Activated CD4-positive, alpha-beta T cell treated with anti-CD3 and anti-CD28 coated beads, Interleukin-2, amount 50 U/mL, for 48 hours (primary cell): ENCODE data around the gene ATXN7L1.
A peak's percentile ranks its signal among the peaks of the same experiment; 100 is the strongest.
"Not testable (repeated sequence)": the region's sequence is repeated elsewhere in the genome, so short reads cannot be mapped to it uniquely, and the experiment has no call there.

ENCODE experiments used
- DNase-seq, 2 experiments: peaks; one replicate each; pipeline ENCODE4 v3.0.0-alpha.2; 2020

ATXN7L1 gene

GRCh38 chr7:105602325-105603305 is 273.8 kb downstream of the ATXN7L1 start:
- no peak for DNase-seq

GRCh38 chr7:105600720-105601550 is 275.5 kb downstream of the ATXN7L1 start:
- DNase-seq = no peak

- no peak for DNase-seq
Observed at GRCh38 chr7:105599551-105599950, 276.8 kb downstream of the ATXN7L1 start.

- not testable (repeated sequence) for DNase-seq
Observed at GRCh38 chr7:105599080-105599479, 277.3 kb downstream of the ATXN7L1 start.

- no peak for DNase-seq
Observed at GRCh38 chr7:105596866-105597265, 279.5 kb downstream of the ATXN7L1 start.

- DNase-seq = no peak
Observed at GRCh38 chr7:105594034-105594433, 282.4 kb downstream of the ATXN7L1 start.

- no peak for DNase-seq
Observed at GRCh38 chr7:105591522-105591921, 284.9 kb downstream of the ATXN7L1 start.

- no peak for DNase-seq
Observed at GRCh38 chr7:105590793-105591192, 285.6 kb downstream of the ATXN7L1 start.

GRCh38 chr7:105589356-105590077 is 286.9 kb downstream of the ATXN7L1 start:
- peak; percentile 58 to 64 for DNase-seq

GRCh38 chr7:105587909-105588635 is 288.3 kb downstream of the ATXN7L1 start:
- peak in 1 of 2 experiments; percentile 10 for DNase-seq

GRCh38 chr7:105585850-105586500 is 290.4 kb downstream of the ATXN7L1 start:
- DNase-seq = no peak

- no peak for DNase-seq
Observed at GRCh38 chr7:105584165-105584564, 292.2 kb downstream of the ATXN7L1 start.

GRCh38 chr7:105583061-105583460 is 293.3 kb downstream of the ATXN7L1 start:
- no peak for DNase-seq

GRCh38 chr7:105581066-105581811 is 295.2 kb downstream of the ATXN7L1 start, which contains the start of gene EFCAB10:
EFCAB10 (minus strand) TSS chr7:105581493; CDS start chr7:105581463, 30 bp downstream.
- peak; percentile 63 to 70 for DNase-seq

GRCh38 chr7:105580022-105580740 is 296.2 kb downstream of the ATXN7L1 start:
- no peak for DNase-seq

- DNase-seq = no peak
Observed at GRCh38 chr7:105578496-105578895, 297.9 kb downstream of the ATXN7L1 start.

- DNase-seq = no peak
Observed at GRCh38 chr7:105577251-105577650, 299.1 kb downstream of the ATXN7L1 start.

- DNase-seq = no peak
Observed at GRCh38 chr7:105571891-105572290, 304.5 kb downstream of the ATXN7L1 start.

GRCh38 chr7:105567821-105568220 is 308.6 kb downstream of the ATXN7L1 start:
- DNase-seq = no peak

- DNase-seq = no peak
Observed at GRCh38 chr7:105567024-105567423, 309.4 kb downstream of the ATXN7L1 start.
